GM23338 (cell line): Measurements from ENCODE around the gene PCDH1. TPM values are rescaled to one million over a fixed set of nuclear protein-coding genes. Genes with fewer than 3 reads are reported as not detected.

ENCODE experiments used
- ATAC-seq: fragments of 200-7000 bp; cut with Tn5 transposase; 3 replicates; pipeline ENCODE4 v1.9.1; 2020
- DNase-seq: peaks from one replicate; pipeline ENCODE4 v3.0.0-alpha.2; 2015; ENCODE audit warnings: low spot score
- H2AFZ ChIP-seq: fragments of 200-600 bp; sonication (generic); 2 replicates; pipeline ENCODE4 v1.8.0; 2016; ENCODE audit warnings: antibody characterized with exemption, mild to moderate bottlenecking, moderate library complexity
- H3F3A ChIP-seq: fragments of 200-600 bp; sonication (generic); replicated peaks from 2 replicates; pipeline ENCODE4 v1.8.0; 2017; ENCODE audit warnings: antibody characterized with exemption, mixed run types, low read depth
- H3K27ac ChIP-seq: fragments of 200-600 bp; sonication (generic); 2 replicates; pipeline ENCODE4 v1.6.1; 2016; ENCODE audit warnings: low read depth
- H3K27me3 ChIP-seq: fragments of 200-600 bp; sonication (generic); 2 replicates; pipeline ENCODE4 v1.8.0; 2016; ENCODE audit warnings: mild to moderate bottlenecking, mixed run types, moderate library complexity; ENCODE audit not compliant: insufficient read depth
- H3K36me3 ChIP-seq: fragments of 200-600 bp; sonication (generic); 2 replicates; pipeline ENCODE4 v1.8.0; 2016; ENCODE audit warnings: mild to moderate bottlenecking; ENCODE audit not compliant: insufficient read depth
- H3K4me1 ChIP-seq: fragments of 200-600 bp; sonication (generic); 2 replicates; pipeline ENCODE4 v1.8.0; 2016; ENCODE audit warnings: mild to moderate bottlenecking, moderate library complexity; ENCODE audit not compliant: insufficient read depth
- H3K4me2 ChIP-seq: fragments of 200-600 bp; sonication (generic); 2 replicates; pipeline ENCODE4 v1.7.1; 2017; ENCODE audit warnings: mixed run types
- H3K4me3 ChIP-seq: fragments of 200-600 bp; sonication (generic); 2 replicates; pipeline ENCODE4 v1.6.1; 2016; ENCODE audit warnings: mixed run types
- H3K79me2 ChIP-seq: fragments of 200-600 bp; sonication (generic); replicated peaks from 2 replicates; pipeline ENCODE4 v1.8.0; 2017; ENCODE audit warnings: mild to moderate bottlenecking; ENCODE audit not compliant: insufficient read depth
- H3K9me2 ChIP-seq: fragments of 200-600 bp; sonication (generic); 2 replicates; pipeline ENCODE4 v1.8.0; 2017; ENCODE audit not compliant: insufficient read depth
- H4K20me1 ChIP-seq: fragments of 200-600 bp; sonication (generic); replicated peaks from 2 replicates; pipeline ENCODE4 v1.8.0; 2017; ENCODE audit warnings: mild to moderate bottlenecking; ENCODE audit not compliant: insufficient read depth
- H3K27ac Mint-ChIP-seq: 2 replicates; pipeline ENCODE4 v1.8.0; 2020; ENCODE audit warnings: inconsistent platforms, mild to moderate bottlenecking, moderate library complexity, mixed read lengths
- H3K27me3 Mint-ChIP-seq: 3 replicates; pipeline ENCODE4 v1.8.0; 2022; ENCODE audit warnings: low read depth, mild to moderate bottlenecking, moderate library complexity, mixed read lengths, inconsistent platforms; ENCODE audit not compliant: insufficient read depth, poor library complexity
- H3K36me3 Mint-ChIP-seq: 3 replicates; pipeline ENCODE4 v1.8.0; 2021; ENCODE audit warnings: low read depth, mild to moderate bottlenecking, inconsistent platforms, moderate library complexity, mixed read lengths
- H3K4me1 Mint-ChIP-seq: 3 replicates; pipeline ENCODE4 v1.8.0; 2020; ENCODE audit warnings: mild to moderate bottlenecking, inconsistent platforms, mixed read lengths
- H3K4me3 Mint-ChIP-seq: 3 replicates; pipeline ENCODE4 v1.8.0; 2021; ENCODE audit warnings: moderate library complexity, mild to moderate bottlenecking, inconsistent platforms, mixed read lengths
- H3K9me3 Mint-ChIP-seq: 3 replicates; pipeline ENCODE4 v1.8.0; 2020; ENCODE audit warnings: moderate library complexity, mild to moderate bottlenecking, inconsistent platforms, mixed read lengths
- CREB1 ChIP-seq: fragments of 250-450 bp; sonication (Bioruptor Pico); IDR thresholded peaks from 2 replicates; pipeline ENCODE4 v1.5.0; 2020; ENCODE audit warnings: low read depth, mild to moderate bottlenecking, moderate library complexity
- EZH2 ChIP-seq: fragments of 200-600 bp; sonication (generic); IDR thresholded peaks from one replicate; pipeline ENCODE4 v1.8.0; 2017; ENCODE audit warnings: antibody characterized with exemption, mild to moderate bottlenecking, low read depth; ENCODE audit not compliant: unreplicated experiment
- EZH2phosphoT487 ChIP-seq: fragments of 200-600 bp; sonication (generic); IDR thresholded peaks from one replicate; pipeline ENCODE4 v1.8.1; 2018; ENCODE audit warnings: antibody characterized with exemption; ENCODE audit not compliant: unreplicated experiment
- JUNB ChIP-seq: IDR thresholded peaks from one replicate; pipeline ENCODE4 v1.6.1; 2016; ENCODE audit warnings: antibody characterized with exemption; ENCODE audit not compliant: unreplicated experiment
- NANOG ChIP-seq: IDR thresholded peaks from 2 replicates; pipeline ENCODE4 v1.6.1; 2016; ENCODE audit warnings: antibody characterized with exemption, borderline replicate concordance
- POLR2AphosphoS5 ChIP-seq: IDR thresholded peaks from 2 replicates; pipeline ENCODE4 v1.6.1; 2016; ENCODE audit warnings: antibody characterized with exemption, low read depth
- STAT1 ChIP-seq: IDR thresholded peaks from one replicate; pipeline ENCODE4 v1.6.1; 2016; ENCODE audit warnings: antibody characterized with exemption; ENCODE audit not compliant: unreplicated experiment
- ZNF114 ChIP-seq: fragments of 250-450 bp; sonication (Bioruptor Pico); IDR thresholded peaks from 2 replicates; pipeline ENCODE4 v1.5.0; 2020; ENCODE audit warnings: mild to moderate bottlenecking, moderate library complexity
- ZNF331 ChIP-seq: fragments of 250-450 bp; sonication (Bioruptor Pico); IDR thresholded peaks from 2 replicates; pipeline ENCODE4 v1.5.0; 2020; ENCODE audit warnings: low read depth, mild to moderate bottlenecking, moderate library complexity
- long read RNA-seq: library from polyadenylated mRNA; unstranded; transcript quantifications from one replicate; pipeline ENCODE4 v2.0.0, GENCODE V29; 2020; ENCODE audit not compliant: unreplicated experiment
- polyA plus RNA-seq: library from polyadenylated mRNA; unstranded; fragments of >200 nt; fragmentation: Nextera tagmentation; extraction: Ambion mirVana; gene quantifications from 2 replicates; pipeline ENCODE4 v1.2.1, GENCODE V29; 2016
- total RNA-seq: library from RNA; depleted of rRNA; stranded (reverse); fragments of >200 nt; shearing (Covaris generic); gene quantifications from 2 replicates; pipeline ENCODE4 v1.2.3, GENCODE V29; 2014; rRNA removed
- TF ChIP-seq, protein P1 (sequence below): fragments of 250-450 bp; sonication (Bioruptor Pico); IDR thresholded peaks from 2 replicates; pipeline ENCODE4 v1.5.0; 2020; ENCODE audit warnings: mild to moderate bottlenecking, moderate library complexity
- TF ChIP-seq, protein P2 (sequence below): IDR thresholded peaks from one replicate; pipeline ENCODE4 v1.6.1; 2018; ENCODE audit warnings: antibody characterized with exemption; ENCODE audit not compliant: unreplicated experiment
- TF ChIP-seq, protein P3 (sequence below), 2 experiments: fragments of 200-600 bp in 1 of 2; sonication (generic) in 1 of 2; conservative IDR thresholded peaks; 2 replicates each; pipeline versions ENCODE4 v1.5.1 to v1.6.1; 2016 to 2017; ENCODE audit warnings: antibody characterized with exemption in 2 of 2, low read depth in 2 of 2, mild to moderate bottlenecking in 2 of 2, moderate library complexity in 1 of 2
- TF ChIP-seq, protein P4 (sequence below): IDR thresholded peaks from 2 replicates; pipeline ENCODE4 v1.6.1; 2016; ENCODE audit warnings: antibody characterized with exemption

PCDH1 gene
- 155 and 183 TPM in 2 replicates for total RNA-seq
- polyA plus RNA-seq, result 26.2 and 27.8 TPM in 2 replicates
- long read RNA-seq, transcript PCDH1-203 (3 exons, 3,827 nt), result major isoform, 8 of 13 reads
- long read RNA-seq, partial matches to known transcripts, result 0 of 13 reads
- long read RNA-seq, other reads (novel, unspliced or antisense), result 5 of 13 reads

DNA sequence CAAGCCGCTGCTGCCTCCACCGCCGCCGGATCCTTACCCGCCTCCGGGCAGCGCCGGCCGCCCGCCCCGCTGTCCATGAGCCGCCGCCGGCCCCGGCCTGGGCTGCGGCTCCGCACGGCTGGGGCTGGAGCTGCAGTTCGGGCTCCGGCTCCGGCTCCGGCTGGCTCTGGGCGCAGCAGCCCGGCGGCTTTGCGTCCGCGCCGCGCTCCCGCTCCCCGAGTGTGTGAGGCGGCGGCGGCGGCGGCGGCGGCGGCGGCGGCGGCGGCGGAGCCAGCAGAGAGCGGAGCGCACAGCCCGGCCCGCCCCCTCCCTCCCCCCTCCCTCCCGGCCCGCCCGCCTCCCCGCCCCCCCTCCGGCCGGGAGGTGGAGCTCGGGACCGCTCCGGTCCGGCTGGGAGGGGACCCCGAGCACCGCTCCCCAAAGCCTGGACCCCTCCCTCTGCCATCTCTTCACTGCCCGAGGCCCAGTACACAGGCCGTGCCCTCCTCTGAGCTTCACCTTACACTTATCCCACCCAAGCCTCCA lies at the start of gene PCDH1:
Gene PCDH1, minus strand, starts transcription at position 225 of the 525 bp plus-strand sequence. Its CDS starts 148 bp downstream, at position 77.
- Mint-ChIP-seq H3K36me3 (peaks cover 14% of the 10 kb centered on the region), H3K27ac (peak within 1 kb of the TSS; percentile 96), H3K4me1 (peaks cover 57% of the 10 kb centered on the region), H3K4me3 (peak within 1 kb of the TSS; percentile 96), H3K9me3 (no peaks in the 10 kb centered on the region), H3K27me3 (peaks cover 26% of the 10 kb centered on the region)
- TF ChIP-seq ZNF114, result no peak
- TF ChIP-seq, protein P1, sequence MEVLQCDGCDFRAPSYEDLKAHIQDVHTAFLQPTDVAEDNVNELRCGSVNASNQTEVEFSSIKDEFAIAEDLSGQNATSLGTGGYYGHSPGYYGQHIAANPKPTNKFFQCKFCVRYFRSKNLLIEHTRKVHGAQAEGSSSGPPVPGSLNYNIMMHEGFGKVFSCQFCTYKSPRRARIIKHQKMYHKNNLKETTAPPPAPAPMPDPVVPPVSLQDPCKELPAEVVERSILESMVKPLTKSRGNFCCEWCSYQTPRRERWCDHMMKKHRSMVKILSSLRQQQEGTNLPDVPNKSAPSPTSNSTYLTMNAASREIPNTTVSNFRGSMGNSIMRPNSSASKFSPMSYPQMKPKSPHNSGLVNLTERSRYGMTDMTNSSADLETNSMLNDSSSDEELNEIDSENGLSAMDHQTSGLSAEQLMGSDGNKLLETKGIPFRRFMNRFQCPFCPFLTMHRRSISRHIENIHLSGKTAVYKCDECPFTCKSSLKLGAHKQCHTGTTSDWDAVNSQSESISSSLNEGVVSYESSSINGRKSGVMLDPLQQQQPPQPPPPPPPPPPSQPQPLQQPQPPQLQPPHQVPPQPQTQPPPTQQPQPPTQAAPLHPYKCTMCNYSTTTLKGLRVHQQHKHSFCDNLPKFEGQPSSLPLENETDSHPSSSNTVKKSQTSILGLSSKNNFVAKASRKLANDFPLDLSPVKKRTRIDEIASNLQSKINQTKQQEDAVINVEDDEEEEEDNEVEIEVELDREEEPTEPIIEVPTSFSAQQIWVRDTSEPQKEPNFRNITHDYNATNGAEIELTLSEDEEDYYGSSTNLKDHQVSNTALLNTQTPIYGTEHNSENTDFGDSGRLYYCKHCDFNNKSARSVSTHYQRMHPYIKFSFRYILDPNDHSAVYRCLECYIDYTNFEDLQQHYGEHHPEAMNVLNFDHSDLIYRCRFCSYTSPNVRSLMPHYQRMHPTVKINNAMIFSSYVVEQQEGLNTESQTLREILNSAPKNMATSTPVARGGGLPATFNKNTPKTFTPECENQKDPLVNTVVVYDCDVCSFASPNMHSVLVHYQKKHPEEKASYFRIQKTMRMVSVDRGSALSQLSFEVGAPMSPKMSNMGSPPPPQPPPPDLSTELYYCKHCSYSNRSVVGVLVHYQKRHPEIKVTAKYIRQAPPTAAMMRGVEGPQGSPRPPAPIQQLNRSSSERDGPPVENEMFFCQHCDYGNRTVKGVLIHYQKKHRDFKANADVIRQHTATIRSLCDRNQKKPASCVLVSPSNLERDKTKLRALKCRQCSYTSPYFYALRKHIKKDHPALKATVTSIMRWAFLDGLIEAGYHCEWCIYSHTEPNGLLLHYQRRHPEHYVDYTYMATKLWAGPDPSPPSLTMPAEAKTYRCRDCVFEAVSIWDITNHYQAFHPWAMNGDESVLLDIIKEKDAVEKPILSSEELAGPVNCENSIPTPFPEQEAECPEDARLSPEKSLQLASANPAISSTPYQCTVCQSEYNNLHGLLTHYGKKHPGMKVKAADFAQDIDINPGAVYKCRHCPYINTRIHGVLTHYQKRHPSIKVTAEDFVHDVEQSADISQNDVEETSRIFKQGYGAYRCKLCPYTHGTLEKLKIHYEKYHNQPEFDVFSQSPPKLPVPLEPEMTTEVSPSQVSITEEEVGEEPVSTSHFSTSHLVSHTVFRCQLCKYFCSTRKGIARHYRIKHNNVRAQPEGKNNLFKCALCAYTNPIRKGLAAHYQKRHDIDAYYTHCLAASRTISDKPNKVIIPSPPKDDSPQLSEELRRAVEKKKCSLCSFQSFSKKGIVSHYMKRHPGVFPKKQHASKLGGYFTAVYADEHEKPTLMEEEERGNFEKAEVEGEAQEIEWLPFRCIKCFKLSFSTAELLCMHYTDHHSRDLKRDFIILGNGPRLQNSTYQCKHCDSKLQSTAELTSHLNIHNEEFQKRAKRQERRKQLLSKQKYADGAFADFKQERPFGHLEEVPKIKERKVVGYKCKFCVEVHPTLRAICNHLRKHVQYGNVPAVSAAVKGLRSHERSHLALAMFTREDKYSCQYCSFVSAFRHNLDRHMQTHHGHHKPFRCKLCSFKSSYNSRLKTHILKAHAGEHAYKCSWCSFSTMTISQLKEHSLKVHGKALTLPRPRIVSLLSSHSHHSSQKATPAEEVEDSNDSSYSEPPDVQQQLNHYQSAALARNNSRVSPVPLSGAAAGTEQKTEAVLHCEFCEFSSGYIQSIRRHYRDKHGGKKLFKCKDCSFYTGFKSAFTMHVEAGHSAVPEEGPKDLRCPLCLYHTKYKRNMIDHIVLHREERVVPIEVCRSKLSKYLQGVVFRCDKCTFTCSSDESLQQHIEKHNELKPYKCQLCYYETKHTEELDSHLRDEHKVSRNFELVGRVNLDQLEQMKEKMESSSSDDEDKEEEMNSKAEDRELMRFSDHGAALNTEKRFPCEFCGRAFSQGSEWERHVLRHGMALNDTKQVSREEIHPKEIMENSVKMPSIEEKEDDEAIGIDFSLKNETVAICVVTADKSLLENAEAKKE (CRISPR knock-in tag), result no peak
- TF ChIP-seq EZH2phosphoT487, result no peak
- TF ChIP-seq NANOG, result no peak
- TF ChIP-seq JUNB, result no peak
- TF ChIP-seq POLR2AphosphoS5, result no peak
- no peak for TF ChIP-seq ZNF331 (CRISPR knock-in tag)
- TF ChIP-seq, protein P2, sequence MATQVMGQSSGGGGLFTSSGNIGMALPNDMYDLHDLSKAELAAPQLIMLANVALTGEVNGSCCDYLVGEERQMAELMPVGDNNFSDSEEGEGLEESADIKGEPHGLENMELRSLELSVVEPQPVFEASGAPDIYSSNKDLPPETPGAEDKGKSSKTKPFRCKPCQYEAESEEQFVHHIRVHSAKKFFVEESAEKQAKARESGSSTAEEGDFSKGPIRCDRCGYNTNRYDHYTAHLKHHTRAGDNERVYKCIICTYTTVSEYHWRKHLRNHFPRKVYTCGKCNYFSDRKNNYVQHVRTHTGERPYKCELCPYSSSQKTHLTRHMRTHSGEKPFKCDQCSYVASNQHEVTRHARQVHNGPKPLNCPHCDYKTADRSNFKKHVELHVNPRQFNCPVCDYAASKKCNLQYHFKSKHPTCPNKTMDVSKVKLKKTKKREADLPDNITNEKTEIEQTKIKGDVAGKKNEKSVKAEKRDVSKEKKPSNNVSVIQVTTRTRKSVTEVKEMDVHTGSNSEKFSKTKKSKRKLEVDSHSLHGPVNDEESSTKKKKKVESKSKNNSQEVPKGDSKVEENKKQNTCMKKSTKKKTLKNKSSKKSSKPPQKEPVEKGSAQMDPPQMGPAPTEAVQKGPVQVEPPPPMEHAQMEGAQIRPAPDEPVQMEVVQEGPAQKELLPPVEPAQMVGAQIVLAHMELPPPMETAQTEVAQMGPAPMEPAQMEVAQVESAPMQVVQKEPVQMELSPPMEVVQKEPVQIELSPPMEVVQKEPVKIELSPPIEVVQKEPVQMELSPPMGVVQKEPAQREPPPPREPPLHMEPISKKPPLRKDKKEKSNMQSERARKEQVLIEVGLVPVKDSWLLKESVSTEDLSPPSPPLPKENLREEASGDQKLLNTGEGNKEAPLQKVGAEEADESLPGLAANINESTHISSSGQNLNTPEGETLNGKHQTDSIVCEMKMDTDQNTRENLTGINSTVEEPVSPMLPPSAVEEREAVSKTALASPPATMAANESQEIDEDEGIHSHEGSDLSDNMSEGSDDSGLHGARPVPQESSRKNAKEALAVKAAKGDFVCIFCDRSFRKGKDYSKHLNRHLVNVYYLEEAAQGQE, result no peak
- TF ChIP-seq, protein P3, sequence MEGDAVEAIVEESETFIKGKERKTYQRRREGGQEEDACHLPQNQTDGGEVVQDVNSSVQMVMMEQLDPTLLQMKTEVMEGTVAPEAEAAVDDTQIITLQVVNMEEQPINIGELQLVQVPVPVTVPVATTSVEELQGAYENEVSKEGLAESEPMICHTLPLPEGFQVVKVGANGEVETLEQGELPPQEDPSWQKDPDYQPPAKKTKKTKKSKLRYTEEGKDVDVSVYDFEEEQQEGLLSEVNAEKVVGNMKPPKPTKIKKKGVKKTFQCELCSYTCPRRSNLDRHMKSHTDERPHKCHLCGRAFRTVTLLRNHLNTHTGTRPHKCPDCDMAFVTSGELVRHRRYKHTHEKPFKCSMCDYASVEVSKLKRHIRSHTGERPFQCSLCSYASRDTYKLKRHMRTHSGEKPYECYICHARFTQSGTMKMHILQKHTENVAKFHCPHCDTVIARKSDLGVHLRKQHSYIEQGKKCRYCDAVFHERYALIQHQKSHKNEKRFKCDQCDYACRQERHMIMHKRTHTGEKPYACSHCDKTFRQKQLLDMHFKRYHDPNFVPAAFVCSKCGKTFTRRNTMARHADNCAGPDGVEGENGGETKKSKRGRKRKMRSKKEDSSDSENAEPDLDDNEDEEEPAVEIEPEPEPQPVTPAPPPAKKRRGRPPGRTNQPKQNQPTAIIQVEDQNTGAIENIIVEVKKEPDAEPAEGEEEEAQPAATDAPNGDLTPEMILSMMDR (conservative IDR thresholded peaks at IDR 0.05; ENCODE audit: low read depth in 2 of 2), result no peak
- no peak for TF ChIP-seq EZH2
- TF ChIP-seq CREB1 (CRISPR knock-in tag), result no peak
- TF ChIP-seq, protein P4, sequence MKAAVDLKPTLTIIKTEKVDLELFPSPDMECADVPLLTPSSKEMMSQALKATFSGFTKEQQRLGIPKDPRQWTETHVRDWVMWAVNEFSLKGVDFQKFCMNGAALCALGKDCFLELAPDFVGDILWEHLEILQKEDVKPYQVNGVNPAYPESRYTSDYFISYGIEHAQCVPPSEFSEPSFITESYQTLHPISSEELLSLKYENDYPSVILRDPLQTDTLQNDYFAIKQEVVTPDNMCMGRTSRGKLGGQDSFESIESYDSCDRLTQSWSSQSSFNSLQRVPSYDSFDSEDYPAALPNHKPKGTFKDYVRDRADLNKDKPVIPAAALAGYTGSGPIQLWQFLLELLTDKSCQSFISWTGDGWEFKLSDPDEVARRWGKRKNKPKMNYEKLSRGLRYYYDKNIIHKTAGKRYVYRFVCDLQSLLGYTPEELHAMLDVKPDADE, result no peak
- TF ChIP-seq STAT1, result no peak
- no peaks in the 10 kb centered on the region for H3K36me3 ChIP-seq
- 0 out of 2 replicates have a peak, but pooled peaks cover 14% of the 10 kb centered on the region for H4K20me1 ChIP-seq
- peaks cover 47% of the 10 kb centered on the region for H3K79me2 ChIP-seq
- peak; percentile 15 for ATAC-seq
- H3K4me3 ChIP-seq, result peak within 1 kb of the TSS; percentile 98
- peak within 1 kb of the TSS; percentile 98 for H3K27ac ChIP-seq
- no peak for DNase-seq
- peaks cover 27% of the 10 kb centered on the region for H3F3A ChIP-seq
- H3K27me3 ChIP-seq, result no peaks in the 10 kb centered on the region
- peak within 1 kb of the TSS; percentile 87; the same call in 1 of the 2 replicates for H2AFZ ChIP-seq
- H3K9me2 ChIP-seq, result no peaks in the 10 kb centered on the region
- H3K4me1 ChIP-seq, result peaks cover 63% of the 10 kb centered on the region
- peak within 1 kb of the TSS; percentile 100 for H3K4me2 ChIP-seq
